HG03354 (cell line): Measurements from ENCODE around the gene FFAR2.
A peak's percentile ranks its signal among the peaks of the same experiment; 100 is the strongest.
"Not testable (repeated sequence)": the region's sequence is repeated elsewhere in the genome, so short reads cannot be mapped to it uniquely, and the experiment has no call there.

ENCODE experiments used
- ATAC-seq: cut with Tn5 transposase; IDR thresholded peaks from one replicate; pipeline ENCODE4 v1.9.1; 2021; ENCODE audit warnings: mild to moderate bottlenecking; ENCODE audit not compliant: unreplicated experiment, poor library complexity, severe bottlenecking

FFAR2 gene

DNA sequence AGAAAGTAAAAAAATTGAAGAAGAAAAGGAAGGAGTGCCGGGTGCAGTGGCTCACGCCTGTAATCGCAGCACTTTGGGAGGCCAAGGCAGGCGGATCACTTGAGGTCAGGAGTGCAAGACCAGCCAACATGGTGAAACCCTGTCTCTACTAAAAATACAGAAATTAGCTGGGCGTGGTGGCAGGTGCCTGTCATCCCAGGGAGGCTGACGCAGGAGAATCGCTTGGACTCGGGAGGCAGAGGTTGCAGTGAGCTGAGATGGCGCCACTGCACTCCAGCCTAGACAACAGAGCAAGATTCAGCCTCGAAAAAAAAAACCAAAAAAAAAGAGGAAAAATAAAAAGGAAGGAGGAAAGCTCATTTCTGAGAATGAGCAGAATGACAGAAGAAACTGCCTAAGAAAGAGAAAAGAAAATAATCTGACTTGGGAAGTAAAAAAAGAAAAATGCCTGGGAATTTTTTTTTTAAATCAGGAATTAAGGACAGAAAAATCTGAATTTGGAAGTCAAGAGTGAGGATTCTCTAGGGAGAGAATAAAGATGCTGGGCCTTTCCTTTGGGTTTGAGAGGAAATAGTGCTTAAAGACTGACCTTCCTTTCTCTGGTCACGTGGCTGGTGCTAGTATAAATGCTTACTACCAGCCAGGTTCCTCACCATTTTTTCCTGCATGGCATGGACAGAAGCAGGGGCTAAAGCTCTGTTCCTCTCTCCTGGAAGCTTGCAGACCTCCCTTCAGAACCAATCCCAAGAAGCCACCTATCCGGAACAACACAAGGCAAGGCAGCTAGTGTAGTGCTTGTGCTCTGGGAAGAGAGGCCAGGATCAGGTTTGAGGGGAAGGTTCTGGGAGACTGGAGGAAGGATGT, at the start of gene FFAR2:
FFAR2 (plus strand) TSS at position 652 of the 864 bp plus-strand sequence. CDS start 1,458 bp downstream, outside the sequence.
- no peak for ATAC-seq

DNA sequence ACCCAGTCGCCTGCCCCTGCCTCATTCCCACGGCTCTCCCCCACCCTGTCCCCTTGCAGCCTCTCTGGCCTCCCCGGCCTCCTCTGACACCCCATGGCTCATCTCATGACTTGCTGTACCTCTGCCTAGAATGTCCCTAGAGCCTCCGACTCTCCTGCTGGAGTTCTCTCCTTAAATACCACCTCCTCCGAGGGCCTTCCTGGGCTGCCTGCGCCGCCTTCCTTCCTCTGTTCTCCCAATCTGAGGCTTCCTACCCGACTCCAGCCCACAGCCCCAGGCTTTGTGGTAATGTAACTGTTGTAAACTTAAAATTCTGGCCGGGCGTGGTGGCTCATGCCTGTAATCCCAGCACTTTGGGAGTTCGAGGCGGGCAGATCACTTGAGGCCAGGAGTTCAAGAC, 49.5 kb upstream of the FFAR2 start:
- ATAC-seq: no peak

GRCh38 chr19:35399231-35399630, 48.8 kb upstream of the FFAR2 start:
- ATAC-seq: no peak

DNA sequence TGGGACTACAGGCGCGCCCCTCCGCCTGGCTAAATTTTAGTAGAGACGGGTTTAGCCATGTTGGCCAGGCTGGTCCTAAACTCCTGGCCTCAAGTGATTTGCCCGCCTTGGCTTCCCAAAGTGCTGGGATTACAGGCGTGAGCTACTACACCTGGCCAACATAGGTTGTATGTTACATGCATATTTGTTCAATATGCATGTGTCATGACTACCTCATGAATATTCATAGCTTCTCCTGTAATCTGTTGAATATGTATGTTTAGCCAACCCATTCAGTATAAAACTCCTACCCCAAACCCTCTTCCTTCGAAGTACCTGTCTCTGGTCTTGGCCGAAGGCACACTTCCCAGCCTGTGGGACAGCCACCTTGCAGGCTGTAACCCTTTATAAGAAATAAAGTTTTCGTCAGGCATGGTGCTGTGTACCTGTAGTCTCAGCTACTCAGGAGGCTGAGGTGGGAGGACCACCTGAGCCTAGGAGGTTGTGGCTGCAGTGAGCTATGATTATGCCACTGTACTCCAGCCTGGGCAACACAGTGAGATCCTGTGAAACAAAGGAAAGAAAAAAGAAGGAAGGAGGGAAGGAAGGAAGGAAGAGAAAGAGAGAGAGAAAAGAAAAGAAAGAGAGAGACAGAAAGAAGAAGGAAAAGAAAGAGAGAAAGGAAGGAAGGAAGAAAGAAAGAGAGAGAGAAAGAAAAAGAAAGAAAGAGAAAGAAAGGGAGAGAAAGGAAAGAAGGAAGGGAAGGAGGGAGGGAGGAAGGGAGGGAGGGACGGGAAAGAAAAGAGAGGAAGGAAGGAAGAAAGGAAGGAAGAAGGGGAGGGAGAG, 47.9 kb upstream of the FFAR2 start:
- no peak for ATAC-seq

- ATAC-seq: no peak
These were observed 47.3 kb upstream of the FFAR2 start for GRCh38 chr19:35400773-35401100.

DNA sequence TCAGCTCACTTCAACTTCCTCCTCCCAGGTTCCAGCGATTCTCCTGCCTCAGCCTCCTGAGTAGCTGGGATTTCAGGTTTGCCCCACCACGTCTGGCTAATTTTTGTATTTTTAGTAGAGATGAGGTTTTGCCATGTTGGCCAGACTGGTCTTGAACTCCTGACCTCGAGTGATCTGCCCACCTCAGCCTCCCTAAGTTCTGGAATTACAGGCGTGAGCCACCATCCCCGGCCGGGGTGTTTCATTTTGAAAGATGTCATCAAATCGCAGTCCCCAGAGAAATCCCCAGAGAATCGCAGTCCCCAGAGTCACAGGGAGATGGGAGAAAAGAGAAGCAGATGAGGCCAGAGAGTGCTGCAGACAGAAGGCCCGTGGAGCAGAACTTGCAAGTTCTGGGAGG, 46.6 kb upstream of the FFAR2 start:
- not testable (repeated sequence) for ATAC-seq

- ATAC-seq: no peak
These were observed 44.8 kb upstream of the FFAR2 start for GRCh38 chr19:35403116-35403760.

DNA sequence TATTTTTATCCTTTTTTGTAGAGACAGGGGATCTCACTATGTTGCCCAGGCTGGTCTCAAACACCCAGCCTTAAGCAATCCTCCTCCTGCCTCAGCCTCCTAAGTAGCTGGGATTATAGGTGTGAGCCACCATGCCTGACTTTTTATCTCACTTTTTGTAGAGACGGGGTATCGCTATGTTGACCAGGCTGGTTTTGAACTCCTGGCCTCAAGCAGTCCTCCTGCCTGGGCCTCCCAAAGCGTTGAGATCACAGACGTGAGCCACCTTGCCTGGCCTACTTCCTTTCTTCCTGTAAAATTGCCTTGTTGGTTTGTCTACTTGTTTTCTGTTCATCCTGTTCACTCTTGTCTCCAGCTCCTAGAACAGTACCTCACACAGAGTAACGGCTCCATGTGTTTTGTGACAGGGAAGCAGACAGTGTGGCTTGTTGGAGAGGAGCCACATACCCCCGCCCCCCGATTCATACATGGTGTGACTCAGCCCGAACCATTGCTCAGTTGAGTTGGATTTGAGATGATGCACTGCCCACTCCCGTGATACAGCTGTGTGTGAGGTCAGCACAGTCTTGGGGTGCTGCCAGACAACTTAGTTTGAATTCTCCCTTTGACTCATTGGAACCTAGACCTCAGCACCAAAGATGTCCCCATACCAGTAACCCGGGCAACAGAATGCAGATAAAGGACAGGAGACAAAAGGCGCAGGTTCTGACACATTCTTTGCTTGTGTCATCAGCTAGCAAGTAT, 43.0 kb upstream of the FFAR2 start:
- ATAC-seq: no peak

- ATAC-seq: no peak
These were observed 40.4 kb upstream of the FFAR2 start for GRCh38 chr19:35407619-35408018.

GRCh38 chr19:35408284-35409171, 39.5 kb upstream of the FFAR2 start:
- peak; percentile 80 for ATAC-seq

- no peak for ATAC-seq
These were observed 38.9 kb upstream of the FFAR2 start for GRCh38 chr19:35409191-35409590.

DNA sequence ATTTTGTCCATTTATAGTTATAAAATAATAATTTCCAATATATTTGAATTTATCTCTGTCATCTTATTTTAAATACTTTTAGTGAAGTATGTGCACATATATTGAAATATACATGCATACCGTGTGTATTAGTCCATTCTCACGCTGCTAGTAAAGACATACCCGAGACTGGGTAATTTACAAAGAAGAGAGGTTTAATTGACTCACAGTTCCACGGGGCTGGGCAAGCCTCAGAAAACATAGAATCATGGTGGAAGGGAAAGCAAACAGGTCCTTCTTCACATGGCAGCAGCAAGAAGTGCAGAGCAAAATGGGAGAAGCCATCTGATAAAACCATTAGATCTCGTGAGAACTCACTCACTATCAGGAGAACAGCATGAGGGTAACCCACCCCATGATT, 37.6 kb upstream of the FFAR2 start:
- no peak for ATAC-seq

- ATAC-seq: no peak
These were observed 33.6 kb upstream of the FFAR2 start for GRCh38 chr19:35414442-35414841.

- no peak for ATAC-seq
These were observed 31.7 kb upstream of the FFAR2 start for GRCh38 chr19:35416331-35416730.

- ATAC-seq: no peak
These were observed 30.8 kb upstream of the FFAR2 start for GRCh38 chr19:35417278-35417677.

- peak; percentile 49 for ATAC-seq
These were observed 30.1 kb upstream of the FFAR2 start for GRCh38 chr19:35417713-35418534.

GRCh38 chr19:35419046-35419445, 29.0 kb upstream of the FFAR2 start:
- no peak for ATAC-seq

GRCh38 chr19:35419805-35420204, 28.3 kb upstream of the FFAR2 start:
- no peak for ATAC-seq
